Hematopoietic multipotent progenitor cell treated with erythropoietin and hydrocortisone succinate and interleukin-3 and kit ligand, for 17 days (in vitro differentiated cells): ENCODE measurements around the gene PSMB5.
"Not testable (repeated sequence)": the region's sequence is repeated elsewhere in the genome, so short reads cannot be mapped to it uniquely, and the experiment has no call there.

Experiments used
- DNase-seq: peaks from one replicate; pipeline ENCODE4 v3.0.0-alpha.2; 2015; ENCODE audit warnings: low spot score

The PSMB5 gene

GRCh38 chr14:23015618-23016017 is 19.1 kb downstream of the PSMB5 start:
- DNase-seq: no peak

- DNase-seq: not testable (repeated sequence)
Observed at GRCh38 chr14:23013749-23014054, 21.0 kb downstream of the PSMB5 start.

- DNase-seq: no peak
Observed at GRCh38 chr14:23013054-23013748, 21.5 kb downstream of the PSMB5 start.

- peak; percentile 80 for DNase-seq
Observed at GRCh38 chr14:23009939-23010726, 24.6 kb downstream of the PSMB5 start, which contains the start of gene C14orf93. C14orf93 (minus strand) TSS chr14:23010143; CDS start chr14:22999023, 11,120 bp downstream.

GRCh38 chr14:23009483-23009938 is 25.2 kb downstream of the PSMB5 start:
- DNase-seq: no peak

GRCh38 chr14:23008831-23009230 is 25.9 kb downstream of the PSMB5 start:
- no peak for DNase-seq

GRCh38 chr14:23006544-23007419 is 27.9 kb downstream of the PSMB5 start:
- peak; percentile 99 for DNase-seq

- peak; percentile 24 for DNase-seq
Observed at GRCh38 chr14:23006188-23006534, 28.5 kb downstream of the PSMB5 start.

GRCh38 chr14:23005451-23006187 is 29.1 kb downstream of the PSMB5 start:
- DNase-seq: no peak

GRCh38 chr14:23004274-23004673 is 30.4 kb downstream of the PSMB5 start:
- not testable (repeated sequence) for DNase-seq

GRCh38 chr14:23002592-23002991 is 32.1 kb downstream of the PSMB5 start:
- no peak for DNase-seq

GRCh38 chr14:23000860-23001259 is 33.8 kb downstream of the PSMB5 start:
- DNase-seq: no peak

- DNase-seq: no peak
Observed at GRCh38 chr14:22998329-22999012, 36.2 kb downstream of the PSMB5 start.

GRCh38 chr14:22997676-22998323 is 36.9 kb downstream of the PSMB5 start:
- DNase-seq: no peak

GRCh38 chr14:22996768-22997654 is 37.7 kb downstream of the PSMB5 start:
- no peak for DNase-seq

- DNase-seq: no peak
Observed at GRCh38 chr14:22995889-22996625, 38.6 kb downstream of the PSMB5 start.

- DNase-seq: peak; percentile 34
Observed at GRCh38 chr14:22994762-22995275, 39.9 kb downstream of the PSMB5 start.

- DNase-seq: no peak
Observed at GRCh38 chr14:22993517-22993916, 41.2 kb downstream of the PSMB5 start.

GRCh38 chr14:22991852-22992251 is 42.8 kb downstream of the PSMB5 start:
- no peak for DNase-seq
